Measurements from ENCODE around the gene CCNK.

DNA sequence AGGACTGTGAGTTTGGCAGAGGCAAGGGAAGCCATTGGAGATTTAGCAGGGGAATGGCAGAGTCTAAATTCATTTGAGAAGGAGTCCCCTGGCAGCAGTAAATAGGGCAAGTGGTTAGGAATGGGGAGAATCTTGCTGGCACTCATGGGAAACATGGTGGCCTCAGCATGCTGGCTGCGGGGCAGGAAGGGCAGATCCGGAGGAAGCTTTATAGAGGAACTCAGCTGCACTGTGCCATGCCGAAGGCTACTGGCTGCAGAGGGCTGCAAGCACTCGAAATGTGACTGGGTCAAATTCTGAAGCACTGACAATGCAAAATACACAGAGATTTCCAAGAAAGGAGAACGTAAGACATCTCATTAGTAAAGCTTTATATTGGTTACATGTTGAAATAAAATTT, 23.9 kb downstream of the CCNK start:
- TF ChIP-seq ISL1 (CRISPR knock-in tag; IDR thresholded peaks at IDR 0.05) (no peak), SNAI2 (CRISPR knock-in tag; IDR thresholded peaks at IDR 0.05) (no peak), TCF4 (CRISPR knock-in tag; IDR thresholded peaks at IDR 0.05; ENCODE audit: borderline replicate concordance) (no peak), BACH2 (CRISPR knock-in tag; IDR thresholded peaks at IDR 0.05; ENCODE audit: borderline replicate concordance) (no peak), ARNTL (CRISPR knock-in tag; IDR thresholded peaks at IDR 0.05; ENCODE audit: borderline replicate concordance, low read depth) (no peak), ZFP30 (CRISPR knock-in tag; IDR thresholded peaks at IDR 0.05) (no peak), PPARA (CRISPR knock-in tag; IDR thresholded peaks at IDR 0.05; ENCODE audit: borderline replicate concordance) (no peak), RARB (CRISPR knock-in tag; IDR thresholded peaks at IDR 0.05) (no peak), CSDC2 (CRISPR knock-in tag; IDR thresholded peaks at IDR 0.05) (no peak)
- TF ChIP-seq, protein P1, sequence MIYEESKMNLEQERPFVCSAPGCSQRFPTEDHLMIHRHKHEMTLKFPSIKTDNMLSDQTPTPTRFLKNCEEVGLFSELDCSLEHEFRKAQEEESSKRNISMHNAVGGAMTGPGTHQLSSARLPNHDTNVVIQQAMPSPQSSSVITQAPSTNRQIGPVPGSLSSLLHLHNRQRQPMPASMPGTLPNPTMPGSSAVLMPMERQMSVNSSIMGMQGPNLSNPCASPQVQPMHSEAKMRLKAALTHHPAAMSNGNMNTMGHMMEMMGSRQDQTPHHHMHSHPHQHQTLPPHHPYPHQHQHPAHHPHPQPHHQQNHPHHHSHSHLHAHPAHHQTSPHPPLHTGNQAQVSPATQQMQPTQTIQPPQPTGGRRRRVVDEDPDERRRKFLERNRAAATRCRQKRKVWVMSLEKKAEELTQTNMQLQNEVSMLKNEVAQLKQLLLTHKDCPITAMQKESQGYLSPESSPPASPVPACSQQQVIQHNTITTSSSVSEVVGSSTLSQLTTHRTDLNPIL (CRISPR knock-in tag; IDR thresholded peaks at IDR 0.05; ENCODE audit: low read depth): no peak
- TF ChIP-seq, protein P2, sequence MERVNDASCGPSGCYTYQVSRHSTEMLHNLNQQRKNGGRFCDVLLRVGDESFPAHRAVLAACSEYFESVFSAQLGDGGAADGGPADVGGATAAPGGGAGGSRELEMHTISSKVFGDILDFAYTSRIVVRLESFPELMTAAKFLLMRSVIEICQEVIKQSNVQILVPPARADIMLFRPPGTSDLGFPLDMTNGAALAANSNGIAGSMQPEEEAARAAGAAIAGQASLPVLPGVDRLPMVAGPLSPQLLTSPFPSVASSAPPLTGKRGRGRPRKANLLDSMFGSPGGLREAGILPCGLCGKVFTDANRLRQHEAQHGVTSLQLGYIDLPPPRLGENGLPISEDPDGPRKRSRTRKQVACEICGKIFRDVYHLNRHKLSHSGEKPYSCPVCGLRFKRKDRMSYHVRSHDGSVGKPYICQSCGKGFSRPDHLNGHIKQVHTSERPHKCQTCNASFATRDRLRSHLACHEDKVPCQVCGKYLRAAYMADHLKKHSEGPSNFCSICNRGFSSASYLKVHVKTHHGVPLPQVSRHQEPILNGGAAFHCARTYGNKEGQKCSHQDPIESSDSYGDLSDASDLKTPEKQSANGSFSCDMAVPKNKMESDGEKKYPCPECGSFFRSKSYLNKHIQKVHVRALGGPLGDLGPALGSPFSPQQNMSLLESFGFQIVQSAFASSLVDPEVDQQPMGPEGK (CRISPR knock-in tag; IDR thresholded peaks at IDR 0.05; ENCODE audit: borderline replicate concordance): no peak
- TF ChIP-seq, protein P3, sequence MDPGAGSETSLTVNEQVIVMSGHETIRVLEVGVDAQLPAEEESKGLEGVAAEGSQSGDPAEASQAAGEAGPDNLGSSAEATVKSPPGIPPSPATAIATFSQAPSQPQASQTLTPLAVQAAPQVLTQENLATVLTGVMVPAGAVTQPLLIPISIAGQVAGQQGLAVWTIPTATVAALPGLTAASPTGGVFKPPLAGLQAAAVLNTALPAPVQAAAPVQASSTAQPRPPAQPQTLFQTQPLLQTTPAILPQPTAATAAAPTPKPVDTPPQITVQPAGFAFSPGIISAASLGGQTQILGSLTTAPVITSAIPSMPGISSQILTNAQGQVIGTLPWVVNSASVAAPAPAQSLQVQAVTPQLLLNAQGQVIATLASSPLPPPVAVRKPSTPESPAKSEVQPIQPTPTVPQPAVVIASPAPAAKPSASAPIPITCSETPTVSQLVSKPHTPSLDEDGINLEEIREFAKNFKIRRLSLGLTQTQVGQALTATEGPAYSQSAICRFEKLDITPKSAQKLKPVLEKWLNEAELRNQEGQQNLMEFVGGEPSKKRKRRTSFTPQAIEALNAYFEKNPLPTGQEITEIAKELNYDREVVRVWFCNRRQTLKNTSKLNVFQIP (CRISPR knock-in tag; IDR thresholded peaks at IDR 0.05; ENCODE audit: borderline replicate concordance, low read depth): no peak

Data from SK-N-SH treated with all-trans-retinoic acid at 6 μM for 48 hours (cell line).